IMR-90 (cell line): ENCODE data around the gene LRRC4C.

Experiments used
- BHLHE40 ChIP-seq: fragments of 150-350 bp; IDR thresholded peaks from 2 replicates; pipeline ENCODE4 v1.6.1; 2016; ENCODE audit warnings: mild to moderate bottlenecking, low read depth, low read length
- CEBPB ChIP-seq: IDR thresholded peaks from 2 replicates; pipeline ENCODE4 v1.6.1; 2012; ENCODE audit warnings: low read depth, low read length, improper control_type of control experiment
- CHD1 ChIP-seq: IDR thresholded peaks from 2 replicates; pipeline ENCODE4 v1.6.1; 2012; ENCODE audit warnings: low read depth, low read length, improper control_type of control experiment
- FOS ChIP-seq: fragments of 150-350 bp; IDR thresholded peaks from 2 replicates; pipeline ENCODE4 v1.6.1; 2016; ENCODE audit warnings: low read depth, low read length
- MAFK ChIP-seq: IDR thresholded peaks from 2 replicates; pipeline ENCODE4 v1.6.1; 2012; ENCODE audit warnings: low read depth, low read length, improper control_type of control experiment
- MXI1 ChIP-seq: IDR thresholded peaks from 2 replicates; pipeline ENCODE4 v1.6.1; 2012; ENCODE audit warnings: low read depth, mild to moderate bottlenecking, low read length, moderate library complexity, borderline replicate concordance
- POLR2A ChIP-seq: IDR thresholded peaks from 2 replicates; pipeline ENCODE4 v1.6.1; 2012; ENCODE audit warnings: mild to moderate bottlenecking, low read depth, low read length
- RAD21 ChIP-seq: IDR thresholded peaks from 2 replicates; pipeline ENCODE4 v1.6.1; 2012; ENCODE audit warnings: low read length, improper control_type of control experiment
- RCOR1 ChIP-seq: IDR thresholded peaks from 2 replicates; pipeline ENCODE4 v1.6.1; 2012; ENCODE audit warnings: mild to moderate bottlenecking, low read length, improper control_type of control experiment; ENCODE audit not compliant: insufficient replicate concordance
- SMC3 ChIP-seq: fragments of 150-350 bp; IDR thresholded peaks from 2 replicates; pipeline ENCODE4 v1.6.1; 2016; ENCODE audit warnings: low read depth, mild to moderate bottlenecking, antibody characterized with exemption, low read length, moderate library complexity
- TF ChIP-seq, protein P1 (sequence below): conservative IDR thresholded peaks from 2 replicates; pipeline ENCODE4 v1.5.1; 2012; ENCODE audit warnings: mild to moderate bottlenecking, low read depth, low read length, improper control_type of control experiment
- TF ChIP-seq, protein P2 (sequence below): fragments of 150-350 bp; IDR thresholded peaks from 2 replicates; pipeline ENCODE4 v1.6.1; 2016; ENCODE audit warnings: low read depth, mild to moderate bottlenecking, low read length, moderate library complexity, borderline replicate concordance
- TF ChIP-seq, protein P3 (sequence below): fragments of 150-350 bp; IDR thresholded peaks from 2 replicates; pipeline ENCODE4 v1.6.1; 2017; ENCODE audit warnings: mild to moderate bottlenecking, antibody characterized with exemption, low read length, low read depth

DNA sequence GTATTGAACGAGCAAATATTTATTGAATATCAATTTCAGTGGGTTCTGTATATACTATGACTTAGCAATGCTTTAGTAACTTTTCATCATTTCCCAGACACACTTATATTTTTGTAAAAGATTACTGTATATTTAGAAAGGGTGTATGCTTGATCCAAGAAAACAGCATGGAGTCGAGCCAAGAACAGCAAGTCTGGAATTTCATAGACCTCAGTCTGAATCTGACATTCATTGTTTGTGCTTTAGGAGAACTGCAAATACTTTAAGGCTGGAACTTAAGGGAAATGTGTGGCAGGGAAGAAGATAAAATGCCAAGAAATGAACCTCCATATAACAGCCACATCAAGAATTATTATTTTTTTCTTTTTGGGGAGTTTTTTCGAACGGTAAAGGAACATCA, 1156.8 kb downstream of the LRRC4C start:
- TF ChIP-seq, protein P1, sequence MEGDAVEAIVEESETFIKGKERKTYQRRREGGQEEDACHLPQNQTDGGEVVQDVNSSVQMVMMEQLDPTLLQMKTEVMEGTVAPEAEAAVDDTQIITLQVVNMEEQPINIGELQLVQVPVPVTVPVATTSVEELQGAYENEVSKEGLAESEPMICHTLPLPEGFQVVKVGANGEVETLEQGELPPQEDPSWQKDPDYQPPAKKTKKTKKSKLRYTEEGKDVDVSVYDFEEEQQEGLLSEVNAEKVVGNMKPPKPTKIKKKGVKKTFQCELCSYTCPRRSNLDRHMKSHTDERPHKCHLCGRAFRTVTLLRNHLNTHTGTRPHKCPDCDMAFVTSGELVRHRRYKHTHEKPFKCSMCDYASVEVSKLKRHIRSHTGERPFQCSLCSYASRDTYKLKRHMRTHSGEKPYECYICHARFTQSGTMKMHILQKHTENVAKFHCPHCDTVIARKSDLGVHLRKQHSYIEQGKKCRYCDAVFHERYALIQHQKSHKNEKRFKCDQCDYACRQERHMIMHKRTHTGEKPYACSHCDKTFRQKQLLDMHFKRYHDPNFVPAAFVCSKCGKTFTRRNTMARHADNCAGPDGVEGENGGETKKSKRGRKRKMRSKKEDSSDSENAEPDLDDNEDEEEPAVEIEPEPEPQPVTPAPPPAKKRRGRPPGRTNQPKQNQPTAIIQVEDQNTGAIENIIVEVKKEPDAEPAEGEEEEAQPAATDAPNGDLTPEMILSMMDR: no peak
- TF ChIP-seq FOS: no peak
- no peak for TF ChIP-seq POLR2A
- TF ChIP-seq, protein P2, sequence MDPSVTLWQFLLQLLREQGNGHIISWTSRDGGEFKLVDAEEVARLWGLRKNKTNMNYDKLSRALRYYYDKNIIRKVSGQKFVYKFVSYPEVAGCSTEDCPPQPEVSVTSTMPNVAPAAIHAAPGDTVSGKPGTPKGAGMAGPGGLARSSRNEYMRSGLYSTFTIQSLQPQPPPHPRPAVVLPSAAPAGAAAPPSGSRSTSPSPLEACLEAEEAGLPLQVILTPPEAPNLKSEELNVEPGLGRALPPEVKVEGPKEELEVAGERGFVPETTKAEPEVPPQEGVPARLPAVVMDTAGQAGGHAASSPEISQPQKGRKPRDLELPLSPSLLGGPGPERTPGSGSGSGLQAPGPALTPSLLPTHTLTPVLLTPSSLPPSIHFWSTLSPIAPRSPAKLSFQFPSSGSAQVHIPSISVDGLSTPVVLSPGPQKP: no peak
- TF ChIP-seq BHLHE40: no peak
- TF ChIP-seq CEBPB: no peak
- no peak for TF ChIP-seq SMC3
- TF ChIP-seq MAFK: no peak
- TF ChIP-seq MXI1: no peak
- TF ChIP-seq RAD21: no peak
- TF ChIP-seq CHD1: no peak
- TF ChIP-seq RCOR1: no peak
- TF ChIP-seq, protein P3, sequence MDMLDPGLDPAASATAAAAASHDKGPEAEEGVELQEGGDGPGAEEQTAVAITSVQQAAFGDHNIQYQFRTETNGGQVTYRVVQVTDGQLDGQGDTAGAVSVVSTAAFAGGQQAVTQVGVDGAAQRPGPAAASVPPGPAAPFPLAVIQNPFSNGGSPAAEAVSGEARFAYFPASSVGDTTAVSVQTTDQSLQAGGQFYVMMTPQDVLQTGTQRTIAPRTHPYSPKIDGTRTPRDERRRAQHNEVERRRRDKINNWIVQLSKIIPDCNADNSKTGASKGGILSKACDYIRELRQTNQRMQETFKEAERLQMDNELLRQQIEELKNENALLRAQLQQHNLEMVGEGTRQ: no peak
